Ovary (tissue), 9 donors: ENCODE results near the gene MCUR1. TPM values are rescaled to one million over a fixed set of nuclear protein-coding genes. Genes with fewer than 3 reads are reported as not detected.

Experiments
- DNase-seq, 5 donors: peaks; one replicate each; pipeline ENCODE4 v3.0.0-alpha.2; 2019 to 2020
- H3K27ac ChIP-seq, 2 donors: fragments of 200-600 bp; one replicate each; pipeline versions ENCODE4 v1.5.1 to v1.8.0; 2019 to 2022
- H3K27me3 ChIP-seq: fragments of 200-600 bp; one replicate; pipeline ENCODE4 v1.8.0; 2022
- H3K36me3 ChIP-seq: fragments of 200-600 bp; sonication (generic); one replicate; pipeline ENCODE4 v1.5.1; 2019
- H3K4me1 ChIP-seq: one replicate; pipeline ENCODE4 v1.8.1; 2013; ENCODE audit warnings: mild to moderate bottlenecking, moderate library complexity; ENCODE audit not compliant: insufficient read depth
- H3K4me3 ChIP-seq: fragments of 200-600 bp; sonication (generic); one replicate; pipeline ENCODE4 v1.5.1; 2017
- H3K9me3 ChIP-seq, 2 donors: fragments of 200-600 bp in 1 of 2; sonication (generic) in 1 of 2; one replicate each; pipeline versions ENCODE4 v1.5.1 to v1.8.1; 2013 to 2019; ENCODE audit warnings: mild to moderate bottlenecking in 1 of 2, moderate library complexity in 1 of 2
- CTCF ChIP-seq, 3 donors: fragments of 450-650 bp in 2 of 3; fragments of 200-600 bp in 1 of 3; IDR thresholded peaks; one replicate each; pipeline versions ENCODE4 v1.5.1 to v1.8.0; 2016 to 2022; ENCODE audit warnings: antibody characterized with exemption in 3 of 3, mild to moderate bottlenecking in 1 of 3
- EP300 ChIP-seq: sonication (generic); formaldehyde crosslinking; IDR thresholded peaks from one replicate; pipeline ENCODE4 v1.6.1; 2017; ENCODE audit warnings: antibody characterized with exemption
- POLR2A ChIP-seq: fragments of 450-650 bp; IDR thresholded peaks from one replicate; pipeline ENCODE4 v1.6.1; 2017; ENCODE audit warnings: antibody characterized with exemption, mild to moderate bottlenecking, moderate library complexity
- WGBS, 3 donors: extraction: QIAGEN DNeasy Blood & Tissue Kit in 1 of 3; methylation state at CpG; one replicate each; pipeline versions ENCODE4 v1.1.5 to v1.1.7; 2013 to 2017; 5-methylcytosine and 5-hydroxymethylcytosine counted together
- intact Hi-C, 4 donors: fragments of 100-400 bp; cut with DNase I; formaldehyde crosslinking; loops; one replicate each; pipeline versions ENCODE4 v1.11.0 to v1.15.1; 2022 to 2023
- polyA plus RNA-seq, 2 donors: library from polyadenylated mRNA; stranded (reverse); fragments of 200-250 nt in 1 of 2; fragments of 350-450 nt in 1 of 2; fragmentation: Illumina TruSeq in 1 of 2; extraction: RNeasy Lipid Tissue Mini Kit (QIAGEN cat#74804) in 1 of 2; gene quantifications; one replicate each; pipeline ENCODE4 v1.2.3, GENCODE V29; 2013 to 2014
- total RNA-seq, 7 donors: library from RNA; depleted of rRNA in 2 of 7; stranded (reverse); fragments of >200 nt in 2 of 7; fragmentation: NEBNext Ultra II Directional in 3 of 7; extraction: Animal tissue kit (Norgen Biotek cat#: 25700) in 3 of 7; gene quantifications; one replicate each; pipeline versions ENCODE4 v1.1.0 to v1.2.4, GENCODE V29; 2016 to 2023
- donor health status: DM: no; HTN: no; CAD: no; lungs with moderate emphysema.
- donor health status: DM: no; HTN: no; CAD: no.
- donor health status: Bipolar disorder and iron deficiency.
- donor health status: DM: yes; HTN: yes; CAD: no.
- donor health status: DM: no; HTN: no; CAD: no.
- donor health status: DM: yes; HTN: yes; CAD: no.

Gene MCUR1
- total and polyA plus RNA-seq, 9 donors: 5.1 to 20.0 (median 9.3) TPM

GRCh38 chr6:13812359-13812642 lies 2.1 kb downstream of the MCUR1 start:
- no peak overlapping the region for H3K27ac ChIP-seq
- no peaks in the 10 kb centered on the region for H3K36me3 ChIP-seq
- no peaks in the 10 kb centered on the region for H3K27me3 ChIP-seq
- WGBS, 3 donors: 93 to 97% (median 93%) methylated on average over 5 of the region's 5 CpGs
- intact Hi-C loops: no loop called here
- DNase-seq: no peak
- no peak overlapping the region for H3K4me3 ChIP-seq
- TF ChIP-seq POLR2A (no peak), CTCF (IDR thresholded peaks at IDR 0.05) (no peak), EP300 (no peak)
- peaks cover 12% of the 10 kb centered on the region for H3K4me1 ChIP-seq
- H3K9me3 ChIP-seq: no peaks in the 10 kb centered on the region

- Histone ChIP-seq H3K9me3 (no peaks in the 10 kb centered on the region), H3K36me3 (no peaks in the 10 kb centered on the region), H3K27me3 (no peaks in the 10 kb centered on the region), H3K4me1 (peaks cover 12% of the 10 kb centered on the region), H3K27ac (peak overlapping the region in 1 of 2 donors; percentile 35), H3K4me3 (no peak overlapping the region)
- 41 to 44% (median 43%) methylated on average over 8 of the region's 8 CpGs for WGBS, 3 donors
- peak in 4 of 5 donors; percentile 29 to 46 (median 38) for DNase-seq
- TF ChIP-seq EP300: no peak
- TF ChIP-seq POLR2A: no peak
- TF ChIP-seq CTCF (IDR thresholded peaks at IDR 0.05): no peak
- intact Hi-C loops: no loop called here
These were observed 2.6 kb downstream of the MCUR1 start for GRCh38 chr6:13811627-13812358.

GRCh38 chr6:13810688-13811446 lies 3.5 kb downstream of the MCUR1 start:
- WGBS, 3 donors: 38 to 48% (median 44%) methylated on average over 3 of the region's 3 CpGs
- intact Hi-C loops: no loop called here
- Histone ChIP-seq H3K36me3 (no peaks in the 10 kb centered on the region), H3K27me3 (no peaks in the 10 kb centered on the region), H3K4me1 (peaks cover 12% of the 10 kb centered on the region), H3K4me3 (no peak overlapping the region), H3K27ac (peak overlapping the region in 1 of 2 donors; percentile 35), H3K9me3 (no peaks in the 10 kb centered on the region)
- no peak for DNase-seq
- TF ChIP-seq EP300: no peak
- no peak for TF ChIP-seq CTCF (IDR thresholded peaks at IDR 0.05)
- TF ChIP-seq POLR2A: no peak

- DNase-seq: no peak
- no peak for TF ChIP-seq POLR2A
- TF ChIP-seq CTCF (IDR thresholded peaks at IDR 0.05): no peak
- no peak for TF ChIP-seq EP300
These were observed 5.6 kb downstream of the MCUR1 start for GRCh38 chr6:13808801-13809200.

More at GRCh38 chr6:13808801-13809200, 5.6 kb downstream of the MCUR1 start:
- intact Hi-C loops: no loop called here
- peaks cover 12% of the 10 kb centered on the region for H3K4me1 ChIP-seq
- H3K36me3 ChIP-seq: no peaks in the 10 kb centered on the region
- 85 to 87% (median 86%) methylated on average over 4 of the region's 4 CpGs for WGBS, 3 donors
- H3K9me3 ChIP-seq: no peaks in the 10 kb centered on the region
- no peaks in the 10 kb centered on the region for H3K27me3 ChIP-seq
- no peak overlapping the region for H3K4me3 ChIP-seq
- H3K27ac ChIP-seq: no peak overlapping the region
